NCI-H345 (cell line): ENCODE measurements around the gene MYH7.

Experiments
- DNase-seq: peaks from one replicate; lab custom pipeline; 2025; lab: John Stamatoyannopoulos, UW

Gene MYH7

GRCh38 chr14:23447361-23448350, 12.2 kb upstream of the MYH7 start:
- no peak for DNase-seq

GRCh38 chr14:23446291-23446851, 10.9 kb upstream of the MYH7 start:
- no peak for DNase-seq

GRCh38 chr14:23445773-23446172, 10.3 kb upstream of the MYH7 start:
- DNase-seq = no peak

- DNase-seq = no peak
Observed at GRCh38 chr14:23444314-23444713, 8.9 kb upstream of the MYH7 start.

GRCh38 chr14:23443881-23444280, 8.4 kb upstream of the MYH7 start:
- no peak for DNase-seq

GRCh38 chr14:23443411-23443812, 8.0 kb upstream of the MYH7 start:
- DNase-seq = no peak

- DNase-seq = no peak
Observed at GRCh38 chr14:23442721-23443356, 7.4 kb upstream of the MYH7 start.

- no peak for DNase-seq
Observed at GRCh38 chr14:23441076-23441475, 5.6 kb upstream of the MYH7 start.

GRCh38 chr14:23439107-23439835, 3.8 kb upstream of the MYH7 start:
- DNase-seq = no peak

GRCh38 chr14:23438101-23438971, 2.9 kb upstream of the MYH7 start:
- no peak for DNase-seq

GRCh38 chr14:23437133-23438100, 2.0 kb upstream of the MYH7 start:
- DNase-seq = no peak

- no peak for DNase-seq
Observed at GRCh38 chr14:23436327-23437132, 1.1 kb upstream of the MYH7 start.

- no peak for DNase-seq
Observed at GRCh38 chr14:23434488-23435222, 805 bp downstream of the MYH7 start.

- no peak for DNase-seq
Observed at GRCh38 chr14:23433457-23433856, 2.0 kb downstream of the MYH7 start.

- no peak for DNase-seq
Observed at GRCh38 chr14:23432946-23433345, 2.5 kb downstream of the MYH7 start.

- no peak for DNase-seq
Observed at GRCh38 chr14:23432102-23432925, 3.1 kb downstream of the MYH7 start.

- no peak for DNase-seq
Observed at GRCh38 chr14:23431486-23431885, 4.0 kb downstream of the MYH7 start.

GRCh38 chr14:23430723-23431085, 4.8 kb downstream of the MYH7 start:
- no peak for DNase-seq
